ENCODE data around the gene OR5T3.

GRCh38 chr11:56207790-56208189 is 44.3 kb upstream of the OR5T3 start:
- TF ChIP-seq CTCF (IDR thresholded peaks at IDR 0.05) (no peak), POLR2A (IDR thresholded peaks at IDR 0.05) (no peak), POLR2AphosphoS5 (IDR thresholded peaks at IDR 0.05) (no peak), EP300 (IDR thresholded peaks at IDR 0.05) (no peak)
